ENCODE data around the gene RNF20.

- TF ChIP-seq, protein P1, sequence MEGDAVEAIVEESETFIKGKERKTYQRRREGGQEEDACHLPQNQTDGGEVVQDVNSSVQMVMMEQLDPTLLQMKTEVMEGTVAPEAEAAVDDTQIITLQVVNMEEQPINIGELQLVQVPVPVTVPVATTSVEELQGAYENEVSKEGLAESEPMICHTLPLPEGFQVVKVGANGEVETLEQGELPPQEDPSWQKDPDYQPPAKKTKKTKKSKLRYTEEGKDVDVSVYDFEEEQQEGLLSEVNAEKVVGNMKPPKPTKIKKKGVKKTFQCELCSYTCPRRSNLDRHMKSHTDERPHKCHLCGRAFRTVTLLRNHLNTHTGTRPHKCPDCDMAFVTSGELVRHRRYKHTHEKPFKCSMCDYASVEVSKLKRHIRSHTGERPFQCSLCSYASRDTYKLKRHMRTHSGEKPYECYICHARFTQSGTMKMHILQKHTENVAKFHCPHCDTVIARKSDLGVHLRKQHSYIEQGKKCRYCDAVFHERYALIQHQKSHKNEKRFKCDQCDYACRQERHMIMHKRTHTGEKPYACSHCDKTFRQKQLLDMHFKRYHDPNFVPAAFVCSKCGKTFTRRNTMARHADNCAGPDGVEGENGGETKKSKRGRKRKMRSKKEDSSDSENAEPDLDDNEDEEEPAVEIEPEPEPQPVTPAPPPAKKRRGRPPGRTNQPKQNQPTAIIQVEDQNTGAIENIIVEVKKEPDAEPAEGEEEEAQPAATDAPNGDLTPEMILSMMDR (IDR thresholded peaks at IDR 0.05; ENCODE audit: insufficient read depth, low read length), result no peak
- TF ChIP-seq POLR2AphosphoS5 (IDR thresholded peaks at IDR 0.05; ENCODE audit: low read depth), result no peak
- no peak for TF ChIP-seq REST (IDR thresholded peaks at IDR 0.05; ENCODE audit: insufficient replicate concordance, low read depth)
- TF ChIP-seq GABPA (IDR thresholded peaks at IDR 0.05; ENCODE audit: low read depth), result no peak
Observed at GRCh38 chr9:101543098-101543735, 9.6 kb downstream of the RNF20 start.
